Measurements from ENCODE around the gene DEPDC5.

DNA sequence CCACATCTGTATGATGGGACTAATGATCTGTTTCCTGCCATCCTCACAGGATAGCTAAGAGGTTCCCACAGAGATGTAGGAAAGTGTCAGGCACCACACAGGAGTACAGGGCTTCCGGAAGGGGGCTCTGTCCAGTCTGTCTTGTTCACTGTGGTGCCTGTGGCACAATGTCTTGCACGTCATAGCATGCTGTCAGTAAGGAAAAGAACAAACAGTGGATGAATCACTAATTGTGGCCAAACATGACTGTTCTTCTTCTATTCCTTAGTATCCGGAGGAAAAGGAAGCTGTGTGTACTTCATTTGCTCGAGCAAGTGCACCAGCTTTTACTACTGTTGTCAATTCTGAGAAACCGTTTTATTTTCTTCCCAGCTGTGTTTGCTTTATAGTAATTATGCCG is 117.1 kb downstream of the DEPDC5 start:
- TF ChIP-seq, protein P1, sequence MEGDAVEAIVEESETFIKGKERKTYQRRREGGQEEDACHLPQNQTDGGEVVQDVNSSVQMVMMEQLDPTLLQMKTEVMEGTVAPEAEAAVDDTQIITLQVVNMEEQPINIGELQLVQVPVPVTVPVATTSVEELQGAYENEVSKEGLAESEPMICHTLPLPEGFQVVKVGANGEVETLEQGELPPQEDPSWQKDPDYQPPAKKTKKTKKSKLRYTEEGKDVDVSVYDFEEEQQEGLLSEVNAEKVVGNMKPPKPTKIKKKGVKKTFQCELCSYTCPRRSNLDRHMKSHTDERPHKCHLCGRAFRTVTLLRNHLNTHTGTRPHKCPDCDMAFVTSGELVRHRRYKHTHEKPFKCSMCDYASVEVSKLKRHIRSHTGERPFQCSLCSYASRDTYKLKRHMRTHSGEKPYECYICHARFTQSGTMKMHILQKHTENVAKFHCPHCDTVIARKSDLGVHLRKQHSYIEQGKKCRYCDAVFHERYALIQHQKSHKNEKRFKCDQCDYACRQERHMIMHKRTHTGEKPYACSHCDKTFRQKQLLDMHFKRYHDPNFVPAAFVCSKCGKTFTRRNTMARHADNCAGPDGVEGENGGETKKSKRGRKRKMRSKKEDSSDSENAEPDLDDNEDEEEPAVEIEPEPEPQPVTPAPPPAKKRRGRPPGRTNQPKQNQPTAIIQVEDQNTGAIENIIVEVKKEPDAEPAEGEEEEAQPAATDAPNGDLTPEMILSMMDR (IDR thresholded peaks at IDR 0.05; ENCODE audit: low read depth, low read length, poor library complexity, severe bottlenecking), result no peak
- TF ChIP-seq EZH2phosphoT487 (IDR thresholded peaks at IDR 0.05; ENCODE audit: borderline replicate concordance, low read length), result no peak
